ENCODE results near the gene IFNLR1. TPM values are rescaled to one million over a fixed set of nuclear protein-coding genes. Genes with fewer than 3 reads are reported as not detected.

IFNLR1 gene
- total RNA-seq (1 to 10 TPM; 3.0 to 8.4 (median 4.7) TPM), polyA plus RNA-seq (1 to 10 TPM; 2.3 to 3.4 TPM)

DNA sequence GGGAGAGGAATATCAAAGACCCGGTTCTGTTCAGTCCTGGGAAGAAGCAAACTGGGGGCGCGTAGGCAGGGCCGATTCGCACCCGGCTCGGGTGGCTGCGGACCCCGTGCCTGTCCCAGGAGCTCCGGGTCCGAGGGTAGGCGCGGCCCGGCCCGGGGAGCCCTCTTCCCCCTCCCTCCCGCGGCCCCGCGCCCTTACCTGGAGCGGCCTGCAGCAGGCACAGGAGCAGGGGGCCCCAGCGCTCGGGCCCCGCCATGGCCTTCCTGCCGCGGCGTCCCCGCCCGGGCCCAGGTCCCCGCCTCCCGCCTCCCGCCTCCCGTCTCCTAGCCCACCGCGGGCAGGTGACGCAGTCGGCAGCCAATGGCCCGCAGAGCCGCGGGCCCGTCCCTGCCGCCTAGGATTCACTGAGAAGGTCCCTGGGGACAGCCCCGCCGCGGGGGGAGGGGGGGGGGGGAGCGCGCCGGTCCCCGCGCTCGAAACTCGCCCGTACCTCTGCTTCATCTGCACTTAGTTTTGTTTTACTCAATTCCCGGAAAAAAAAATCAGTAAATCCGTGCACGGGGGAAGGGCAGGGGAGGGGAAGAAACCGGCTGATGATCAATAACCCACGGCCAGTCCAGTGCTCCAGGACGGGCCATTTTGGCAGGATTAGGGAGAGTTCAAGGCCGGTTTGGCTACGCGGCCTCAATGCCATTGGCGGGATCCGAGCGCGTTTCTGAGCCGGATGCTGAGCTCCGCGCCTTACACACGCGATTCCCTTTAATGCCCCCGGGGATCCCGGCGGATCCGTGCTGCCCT is at the start of gene IFNLR1:
IFNLR1 (minus strand) TSS at position 297 of the 798 bp plus-strand sequence; CDS start at position 256, 41 bp downstream.
- WGBS, 2 donors: 0 to 1% methylated on average over 42 to 73 of the region's 74 CpGs
- intact Hi-C loops (cut with DNase I): loop anchor here in 1 of 3 donors (10.0 kb wide), 1 partner anchor 112 kb away; no protein-coding TSS in a partner anchor
- no peak for FAIRE-seq
- peaks cover 4 to 5% (median 4%) of the 10 kb centered on the region in 3 donors for H3K4me1 ChIP-seq
- peak; percentile 88 to 93 (median 92) for ATAC-seq
- TF ChIP-seq, protein P1, sequence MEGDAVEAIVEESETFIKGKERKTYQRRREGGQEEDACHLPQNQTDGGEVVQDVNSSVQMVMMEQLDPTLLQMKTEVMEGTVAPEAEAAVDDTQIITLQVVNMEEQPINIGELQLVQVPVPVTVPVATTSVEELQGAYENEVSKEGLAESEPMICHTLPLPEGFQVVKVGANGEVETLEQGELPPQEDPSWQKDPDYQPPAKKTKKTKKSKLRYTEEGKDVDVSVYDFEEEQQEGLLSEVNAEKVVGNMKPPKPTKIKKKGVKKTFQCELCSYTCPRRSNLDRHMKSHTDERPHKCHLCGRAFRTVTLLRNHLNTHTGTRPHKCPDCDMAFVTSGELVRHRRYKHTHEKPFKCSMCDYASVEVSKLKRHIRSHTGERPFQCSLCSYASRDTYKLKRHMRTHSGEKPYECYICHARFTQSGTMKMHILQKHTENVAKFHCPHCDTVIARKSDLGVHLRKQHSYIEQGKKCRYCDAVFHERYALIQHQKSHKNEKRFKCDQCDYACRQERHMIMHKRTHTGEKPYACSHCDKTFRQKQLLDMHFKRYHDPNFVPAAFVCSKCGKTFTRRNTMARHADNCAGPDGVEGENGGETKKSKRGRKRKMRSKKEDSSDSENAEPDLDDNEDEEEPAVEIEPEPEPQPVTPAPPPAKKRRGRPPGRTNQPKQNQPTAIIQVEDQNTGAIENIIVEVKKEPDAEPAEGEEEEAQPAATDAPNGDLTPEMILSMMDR (IDR thresholded peaks at IDR 0.05): no peak
- peak within 1 kb of the TSS; percentile 85 to 88 (median 86) for H3K27ac ChIP-seq
- peak within 1 kb of the TSS; percentile 45 to 63 (median 57) for H3K4me3 ChIP-seq
- H3K9me3 ChIP-seq: no peaks in the 10 kb centered on the region
- H3K27me3 ChIP-seq: no peaks in the 10 kb centered on the region
- peak; percentile 68 to 91 (median 84) for DNase-seq
- H3K36me3 ChIP-seq: no peaks in the 10 kb centered on the region

DNA sequence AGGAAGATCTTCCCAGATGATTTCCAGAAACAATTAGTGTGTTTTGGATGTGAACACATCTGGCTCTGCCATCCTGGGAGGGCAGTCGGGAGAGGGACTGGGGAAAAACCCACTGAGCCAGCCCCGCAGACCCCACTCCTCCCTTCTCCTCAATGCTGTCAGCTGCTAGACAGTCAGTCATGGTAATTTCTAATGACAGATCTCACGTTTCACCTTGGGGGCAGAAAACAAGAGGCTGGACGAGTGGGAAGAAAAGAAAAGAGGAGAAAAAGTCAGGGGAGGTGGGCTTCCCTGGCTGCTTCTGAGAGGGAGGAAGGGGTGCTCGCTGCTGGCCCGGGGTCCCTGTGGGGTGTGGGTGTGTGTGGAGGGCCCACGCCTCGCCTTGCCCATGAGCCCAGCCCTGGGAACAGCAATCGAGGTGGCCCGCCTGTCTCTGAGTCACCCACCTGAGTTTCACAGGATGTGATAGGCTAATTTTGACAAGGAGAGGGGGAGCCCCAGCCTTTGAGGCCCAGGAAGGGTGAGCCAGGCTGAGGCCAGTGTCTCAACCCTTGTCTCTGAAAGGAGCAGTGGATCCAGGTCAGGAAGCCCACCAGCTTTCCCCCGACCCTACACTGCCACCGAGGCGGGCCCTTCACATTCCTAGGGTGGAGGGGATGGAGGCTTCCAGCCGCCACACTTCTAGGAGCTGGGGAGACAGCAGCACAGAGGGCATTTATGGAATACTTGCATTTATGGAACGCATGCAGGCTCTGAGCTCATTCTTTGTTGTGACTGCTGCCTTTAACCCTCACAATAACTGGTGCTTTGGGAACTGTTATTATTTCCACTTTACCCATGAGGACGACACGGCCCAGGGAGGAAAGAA is 49.1 kb upstream of the IFNLR1 start:
- 51 to 62% methylated on average over 17 of the region's 17 CpGs for WGBS, 2 donors
- no peak for ATAC-seq
- intact Hi-C loops (cut with DNase I): no loop called here
- H3K27me3 ChIP-seq: no peaks in the 10 kb centered on the region
- no peaks in the 10 kb centered on the region for H3K36me3 ChIP-seq
- TF ChIP-seq, protein P1 (IDR thresholded peaks at IDR 0.05): no peak
- no peak overlapping the region for H3K4me3 ChIP-seq
- H3K4me1 ChIP-seq: no peaks in the 10 kb centered on the region
- no peaks in the 10 kb centered on the region for H3K9me3 ChIP-seq
- FAIRE-seq: no peak
- H3K27ac ChIP-seq: no peak overlapping the region
- DNase-seq: no peak

DNA sequence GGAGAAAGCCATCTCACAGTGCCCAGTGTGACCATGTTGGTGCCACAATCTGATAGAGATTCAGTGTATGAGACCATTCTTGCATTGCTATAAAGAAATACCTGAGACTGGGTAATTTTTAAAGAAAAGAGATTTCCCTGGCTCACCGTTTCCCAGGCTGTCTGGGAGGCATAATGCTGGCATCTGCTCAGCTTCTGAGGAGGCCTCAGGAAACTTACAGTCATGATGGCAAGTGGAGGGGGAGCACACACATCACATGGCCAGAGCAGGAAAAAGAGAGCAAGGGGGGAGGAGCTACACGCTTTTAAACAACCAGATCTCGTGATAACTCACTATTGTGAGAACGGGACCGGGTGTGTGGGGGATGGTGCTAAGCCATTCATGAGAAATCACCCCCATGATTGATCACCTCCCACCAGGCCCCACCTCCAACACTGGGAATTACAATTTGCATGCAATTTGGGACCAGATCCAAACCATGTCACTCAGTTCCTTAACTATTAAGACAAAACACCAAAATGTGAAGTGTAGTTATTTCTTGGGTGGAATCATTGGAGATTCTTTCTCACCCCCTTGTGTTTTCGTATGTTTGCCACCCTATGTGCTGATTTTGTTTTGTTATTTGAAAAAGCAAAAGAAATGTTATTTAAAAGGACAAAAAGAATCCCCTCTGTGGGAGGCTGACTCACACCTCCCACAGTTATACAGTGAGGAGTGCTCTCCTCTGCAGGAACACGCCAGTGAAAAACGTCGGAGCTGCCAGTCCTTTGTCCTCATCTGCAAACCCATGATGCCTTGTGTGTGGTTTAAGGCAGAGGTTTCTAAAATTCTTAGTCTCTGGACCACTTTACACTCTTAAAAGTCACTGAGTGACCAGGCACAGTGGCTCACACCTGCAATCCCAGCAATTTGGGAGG is 46.9 kb upstream of the IFNLR1 start:
- Histone ChIP-seq H3K27me3 (no peaks in the 10 kb centered on the region), H3K27ac (no peak overlapping the region), H3K4me1 (no peaks in the 10 kb centered on the region), H3K9me3 (no peaks in the 10 kb centered on the region), H3K4me3 (no peak overlapping the region), H3K36me3 (no peaks in the 10 kb centered on the region)
- DNase-seq (no peak), ATAC-seq (no peak), FAIRE-seq (no peak)
- intact Hi-C loops (cut with DNase I): no loop called here
- TF ChIP-seq, protein P1 (IDR thresholded peaks at IDR 0.05): no peak
- WGBS, 2 donors: 72 to 76% methylated on average over 9 of the region's 9 CpGs

DNA sequence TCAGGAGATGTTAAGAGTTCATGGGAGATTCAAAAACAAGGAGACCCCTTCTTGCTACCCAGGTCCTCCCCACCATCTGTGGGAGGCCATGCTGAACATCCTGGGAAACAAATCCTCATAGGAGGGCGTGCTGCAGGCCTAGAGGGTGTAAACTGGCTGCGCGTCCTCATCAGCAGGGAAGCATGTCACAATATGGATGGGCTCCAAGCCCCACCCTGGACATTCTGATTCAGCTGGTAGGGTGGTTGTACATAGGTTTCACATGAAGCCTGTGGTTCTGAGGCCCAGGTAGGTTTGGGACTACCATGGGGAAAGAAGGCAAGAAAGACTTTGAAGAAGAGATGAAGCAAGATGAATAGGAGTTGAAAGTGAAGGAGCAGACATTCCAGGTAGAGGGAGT is 44.6 kb upstream of the IFNLR1 start:
- Histone ChIP-seq H3K4me3 (no peak overlapping the region), H3K36me3 (no peaks in the 10 kb centered on the region), H3K27me3 (no peaks in the 10 kb centered on the region), H3K4me1 (no peaks in the 10 kb centered on the region), H3K9me3 (no peaks in the 10 kb centered on the region), H3K27ac (no peak overlapping the region)
- DNase-seq: no peak
- intact Hi-C loops (cut with DNase I): no loop called here
- FAIRE-seq: no peak
- 92 to 100% methylated on average over 3 of the region's 3 CpGs for WGBS, 2 donors
- TF ChIP-seq, protein P1 (IDR thresholded peaks at IDR 0.05): no peak
- no peak for ATAC-seq
